GM18861 (cell line): Measurements from ENCODE around the gene GFRA1.
"Not testable (repeated sequence)": the region's sequence is repeated elsewhere in the genome, so short reads cannot be mapped to it uniquely, and the experiment has no call there.

Experiments
- ATAC-seq: cut with Tn5 transposase; IDR thresholded peaks from one replicate; pipeline ENCODE4 v1.9.1; 2021; ENCODE audit not compliant: unreplicated experiment

The GFRA1 gene

DNA sequence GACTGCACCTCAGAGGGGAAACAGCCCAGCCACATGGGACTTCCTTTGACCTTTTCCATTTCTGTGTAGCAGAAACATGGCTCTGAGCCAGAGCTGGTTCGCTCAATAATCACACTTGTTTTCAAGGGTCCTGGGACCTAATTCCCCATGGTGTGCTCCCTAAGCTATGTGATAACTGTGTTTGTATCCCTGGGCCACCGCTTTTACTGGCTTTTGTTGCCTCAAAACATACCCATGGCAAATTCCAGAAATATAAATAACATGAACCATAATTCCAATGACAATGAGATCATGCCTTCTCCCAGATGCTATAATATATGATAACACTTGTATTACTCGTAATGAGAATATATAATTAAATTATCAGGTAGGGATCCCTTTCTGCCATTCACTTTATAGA, 196.4 kb downstream of the GFRA1 start:
- no peak for ATAC-seq

DNA sequence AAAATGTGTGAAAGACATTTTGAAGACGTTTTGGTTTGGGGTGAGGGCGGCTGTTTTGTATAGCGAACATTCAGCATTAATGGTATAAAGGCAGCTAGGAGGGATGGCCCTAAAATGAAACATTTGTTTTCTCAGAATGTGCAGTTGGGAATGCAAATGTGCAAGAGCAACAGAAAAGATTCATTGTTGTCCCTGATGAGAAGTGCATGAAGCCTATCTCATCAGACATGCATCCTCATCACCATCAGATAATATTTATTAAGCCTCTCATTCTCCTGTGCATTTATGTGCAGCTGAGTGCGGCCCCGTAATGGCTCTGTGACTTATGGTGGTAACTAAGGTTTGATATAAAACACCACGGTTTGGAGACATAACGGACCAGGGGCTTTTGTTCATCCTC, 199.5 kb downstream of the GFRA1 start:
- ATAC-seq, result no peak

DNA sequence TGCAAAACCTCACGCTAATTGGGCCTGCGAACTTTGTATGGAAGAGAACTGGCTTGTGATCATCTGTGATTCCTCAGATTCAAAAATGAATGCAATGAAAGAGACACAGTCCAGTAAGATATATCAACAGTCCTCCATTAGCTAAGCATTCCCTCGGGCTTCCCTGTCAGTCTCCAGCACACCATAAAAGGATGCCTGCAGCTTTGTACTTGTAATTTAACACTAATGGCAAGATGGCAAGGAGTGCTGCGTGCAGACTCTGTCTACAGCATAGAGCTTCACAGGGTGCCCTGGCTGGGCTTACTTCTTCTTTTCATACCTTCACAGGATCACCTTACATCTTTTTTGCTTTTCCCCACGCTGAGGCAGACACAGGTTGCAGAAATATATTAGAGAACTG, 200.0 kb downstream of the GFRA1 start:
- no peak for ATAC-seq

- ATAC-seq, result no peak
Observed at GRCh38 chr10:116071453-116072148, 201.4 kb downstream of the GFRA1 start.

GRCh38 chr10:116070743-116071320, 202.2 kb downstream of the GFRA1 start:
- ATAC-seq, result no peak

GRCh38 chr10:116069856-116070255, 203.2 kb downstream of the GFRA1 start:
- no peak for ATAC-seq

DNA sequence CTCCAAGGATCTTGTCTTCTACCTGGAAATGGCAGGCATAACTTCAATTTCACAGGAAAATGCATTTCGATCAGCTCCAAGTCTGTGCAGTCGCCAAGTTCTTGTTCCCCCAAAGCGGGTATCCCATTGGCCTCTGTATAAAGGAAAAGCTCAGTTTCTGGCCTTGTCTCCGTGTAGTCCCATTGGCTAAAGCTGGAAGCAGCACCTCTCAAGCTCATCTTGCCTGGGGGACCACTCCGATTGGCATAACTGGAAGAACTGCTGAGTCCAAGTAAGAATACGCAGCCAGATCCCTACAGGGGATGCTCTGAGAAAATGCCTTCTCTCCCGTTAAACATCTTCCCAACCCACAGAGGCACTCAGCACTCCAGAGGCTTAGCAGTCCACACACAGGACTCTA, 205.2 kb downstream of the GFRA1 start:
- ATAC-seq, result no peak

DNA sequence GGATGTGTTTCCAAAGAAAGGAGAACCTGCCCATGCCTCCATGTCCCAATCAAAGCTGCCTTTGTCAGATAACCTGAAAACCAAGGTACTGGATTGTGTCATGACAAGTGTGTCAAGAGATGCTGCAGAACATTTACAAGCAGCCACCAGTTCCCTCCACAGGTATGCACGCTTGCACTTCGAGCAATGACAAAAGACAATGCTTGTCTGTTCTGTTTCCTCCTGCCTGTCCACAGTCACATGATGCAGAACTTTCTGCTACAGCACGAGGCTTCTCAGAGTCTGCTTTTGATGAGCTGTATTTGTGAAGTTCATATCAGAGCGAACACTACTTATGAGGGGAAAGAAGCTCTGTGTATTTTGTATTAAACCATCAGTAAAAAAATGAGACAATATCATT, 209.9 kb downstream of the GFRA1 start:
- ATAC-seq, result no peak

- no peak for ATAC-seq
Observed at GRCh38 chr10:116060864-116061263, 212.1 kb downstream of the GFRA1 start.

GRCh38 chr10:116059320-116059719, 213.7 kb downstream of the GFRA1 start:
- no peak for ATAC-seq

DNA sequence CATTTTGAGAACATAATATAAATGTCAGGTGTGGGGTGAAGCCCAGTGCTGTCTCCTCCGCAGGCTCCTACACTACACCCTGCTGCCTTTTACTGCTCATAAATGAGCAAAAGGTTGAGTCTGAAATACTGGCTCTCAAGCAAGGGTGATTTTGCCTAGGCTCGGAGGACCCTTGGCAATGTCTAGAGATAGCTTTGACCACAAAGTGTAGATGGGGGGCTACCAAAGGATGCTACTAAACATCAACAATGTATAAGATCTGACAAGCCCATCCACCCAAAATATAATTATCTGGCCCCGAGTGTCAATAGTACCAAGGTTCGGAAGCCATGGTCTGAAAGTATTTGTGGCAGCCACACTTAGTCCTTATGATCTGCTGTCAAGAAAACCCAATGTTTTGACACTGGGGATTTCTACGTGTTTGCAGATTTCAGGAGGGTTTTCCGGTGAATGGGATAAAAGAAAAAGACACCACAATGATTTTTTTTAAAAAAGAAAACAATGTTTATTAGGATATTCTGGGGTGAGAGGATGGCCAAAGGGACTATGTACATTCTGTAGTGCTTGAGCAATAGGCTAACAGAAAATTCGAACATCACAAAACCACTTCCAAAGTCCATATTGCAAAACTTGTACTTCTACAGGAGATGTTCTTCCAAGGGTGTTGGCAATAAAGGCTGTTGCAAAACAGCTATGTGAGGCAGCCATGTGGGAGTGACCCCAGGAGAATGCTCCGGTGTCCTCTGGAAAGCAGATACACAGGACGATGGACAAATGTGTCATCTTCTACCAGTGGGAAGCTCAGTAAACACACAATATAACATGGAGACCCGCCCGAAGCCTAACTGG, 216.3 kb downstream of the GFRA1 start:
- ATAC-seq, result no peak

DNA sequence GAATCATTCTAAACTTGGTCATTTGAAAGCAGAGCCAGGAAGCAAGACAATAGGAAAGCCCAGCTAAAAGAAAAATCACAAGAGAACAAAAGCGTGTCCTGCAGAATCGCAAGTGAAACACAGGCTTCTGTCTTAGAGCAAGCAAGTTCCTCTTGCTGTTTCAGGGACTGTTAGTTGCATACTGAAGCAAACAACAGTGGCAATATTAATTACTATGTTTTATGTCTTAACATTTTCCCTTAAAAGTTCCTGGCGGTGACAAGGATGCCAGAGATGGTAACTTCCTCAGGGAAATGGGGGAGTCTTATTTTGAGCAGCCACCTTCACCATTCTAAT, 217.1 kb downstream of the GFRA1 start:
- no peak for ATAC-seq

- no peak for ATAC-seq
Observed at GRCh38 chr10:116055252-116055916, 217.6 kb downstream of the GFRA1 start.

DNA sequence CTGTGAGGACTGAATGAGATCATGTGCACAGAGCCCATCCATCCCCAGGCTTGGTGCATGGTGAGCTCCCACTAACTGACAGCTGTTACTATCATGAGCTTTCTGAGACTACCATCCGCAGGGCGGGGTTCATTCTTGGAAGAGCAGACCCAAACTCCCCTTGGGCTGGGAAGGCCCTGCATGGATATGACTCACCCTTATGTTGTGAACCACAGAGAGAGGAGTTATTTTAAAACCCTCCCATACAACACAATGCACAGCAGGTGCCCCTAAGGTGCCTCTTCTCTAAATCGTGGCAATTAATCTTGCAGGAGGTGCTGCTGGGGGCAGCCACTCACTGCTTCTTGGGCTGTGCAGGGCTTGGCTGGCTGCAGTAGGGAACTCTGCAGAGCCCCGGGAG, 219.1 kb downstream of the GFRA1 start:
- no peak for ATAC-seq

GRCh38 chr10:116053009-116053730, 219.8 kb downstream of the GFRA1 start:
- ATAC-seq, result not testable (repeated sequence)

DNA sequence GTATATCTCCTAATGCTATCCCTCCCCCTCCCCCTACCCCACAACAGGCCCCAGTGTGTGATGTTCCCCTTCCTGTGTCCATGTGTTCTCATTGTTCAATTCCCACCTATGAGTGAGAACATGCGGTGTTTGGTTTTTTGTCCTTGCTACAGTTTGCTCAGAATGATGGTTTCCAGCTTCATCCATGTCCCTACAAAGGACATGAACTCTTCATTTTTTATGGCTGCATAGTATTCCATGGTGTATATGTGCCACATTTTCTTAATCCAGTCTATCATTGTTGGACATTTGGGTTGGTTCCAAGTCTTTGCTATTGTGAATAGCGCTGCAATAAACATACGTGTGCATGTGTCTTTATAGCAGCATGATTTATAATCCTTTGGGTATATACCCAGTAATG, 220.5 kb downstream of the GFRA1 start:
- ATAC-seq, result not testable (repeated sequence)

GRCh38 chr10:116049974-116050304, 223.1 kb downstream of the GFRA1 start:
- ATAC-seq, result no peak

GRCh38 chr10:116049158-116049973, 223.6 kb downstream of the GFRA1 start:
- no peak for ATAC-seq

GRCh38 chr10:116045366-116046356, 227.3 kb downstream of the GFRA1 start:
- ATAC-seq, result no peak
